H1 (cell line): Measurements from ENCODE around the gene PPP1R12C.

Source experiments
- POLR2A ChIP-seq, 2 experiments: IDR thresholded peaks; 1 replicate in 1 of 2; 2 replicates in 1 of 2; pipeline ENCODE4 v1.6.1; 2011; ENCODE audit warnings: low read depth in 2 of 2, low read length in 2 of 2, mild to moderate bottlenecking in 2 of 2; ENCODE audit errors: control extremely low read depth in 1 of 2
- RAD21 ChIP-seq, 2 experiments: IDR thresholded peaks in 1 of 2; conservative IDR thresholded peaks in 1 of 2; 2 replicates each; pipeline ENCODE4 v1.6.1; 2011; ENCODE audit warnings: low read depth in 2 of 2, low read length in 2 of 2, improper control_type of control experiment in 1 of 2, inconsistent platforms in 1 of 2, mild to moderate bottlenecking in 1 of 2, moderate library complexity in 1 of 2
- TAF1 ChIP-seq: IDR thresholded peaks from 2 replicates; pipeline ENCODE4 v1.6.1; 2011; ENCODE audit warnings: mild to moderate bottlenecking, low read depth, low read length
- TF ChIP-seq, protein P1 (sequence below): IDR thresholded peaks from 2 replicates; pipeline ENCODE4 v1.6.1; 2012; ENCODE audit warnings: inconsistent platforms

GRCh38 chr19:55136399-55137102, 19.1 kb upstream of the PPP1R12C start:
- TF ChIP-seq TAF1 (no peak), RAD21 (IDR thresholded peaks at IDR 0.05 in 1 of 2, conservative IDR thresholded peaks at IDR 0.05 in 1 of 2; ENCODE audit: low read depth in 2 of 2, low read length in 2 of 2) (no peak), POLR2A (IDR thresholded peaks at IDR 0.05; ENCODE audit: control extremely low read depth in 1 of 2, low read depth in 2 of 2, low read length in 2 of 2) (no peak)
- TF ChIP-seq, protein P1, sequence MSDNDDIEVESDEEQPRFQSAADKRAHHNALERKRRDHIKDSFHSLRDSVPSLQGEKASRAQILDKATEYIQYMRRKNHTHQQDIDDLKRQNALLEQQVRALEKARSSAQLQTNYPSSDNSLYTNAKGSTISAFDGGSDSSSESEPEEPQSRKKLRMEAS = no peak
